H9 (cell line): ENCODE results near the gene TRPM5. TPM values are rescaled to one million over a fixed set of nuclear protein-coding genes. Genes with fewer than 3 reads are reported as not detected.

ENCODE experiments used
- DNase-seq: peaks from one replicate; pipeline ENCODE4 v3.0.0-alpha.2; 2017
- H2AFZ ChIP-seq: one replicate; pipeline ENCODE4 v1.6.1; 2013; ENCODE audit warnings: mild to moderate bottlenecking, low read length, control low read depth, moderate library complexity
- H2AK5ac ChIP-seq: 2 replicates; pipeline ENCODE4 v1.6.1; 2013; ENCODE audit warnings: low read length, control low read depth, mixed read lengths; ENCODE audit not compliant: insufficient read length
- H2BK120ac ChIP-seq: one replicate; pipeline ENCODE4 v1.6.1; 2013; ENCODE audit warnings: low read depth, mild to moderate bottlenecking, low read length, control low read depth, inconsistent platforms; ENCODE audit not compliant: poor library complexity, severe bottlenecking
- H2BK12ac ChIP-seq: 2 replicates; pipeline ENCODE4 v1.6.1; 2013; ENCODE audit warnings: low read length, control low read depth, mixed read lengths, low read depth; ENCODE audit not compliant: insufficient read length
- H2BK15ac ChIP-seq: 2 replicates; pipeline ENCODE4 v1.6.1; 2013; ENCODE audit warnings: low read depth, low read length, control low read depth
- H2BK20ac ChIP-seq: one replicate; pipeline ENCODE4 v1.6.1; 2013; ENCODE audit warnings: low read depth, mild to moderate bottlenecking, low read length, control low read depth, inconsistent platforms; ENCODE audit not compliant: poor library complexity, severe bottlenecking
- H2BK5ac ChIP-seq: 2 replicates; pipeline ENCODE4 v1.6.1; 2013; ENCODE audit warnings: low read length, control low read depth, mixed read lengths; ENCODE audit not compliant: insufficient read length
- H3K14ac ChIP-seq: 2 replicates; pipeline ENCODE4 v1.6.1; 2013; ENCODE audit warnings: low read length, control low read depth; ENCODE audit not compliant: insufficient read depth
- H3K18ac ChIP-seq: 2 replicates; pipeline ENCODE4 v1.6.1; 2013; ENCODE audit warnings: low read depth, mild to moderate bottlenecking, mixed read lengths, low read length, control low read depth; ENCODE audit not compliant: insufficient read length
- H3K23ac ChIP-seq: 2 replicates; pipeline ENCODE4 v1.6.1; 2013; ENCODE audit warnings: low read length, control low read depth, mixed read lengths, low read depth; ENCODE audit not compliant: insufficient read length
- H3K23me2 ChIP-seq: 2 replicates; pipeline ENCODE4 v1.6.1; 2013; ENCODE audit warnings: low read depth, mild to moderate bottlenecking, mixed read lengths, low read length, control low read depth; ENCODE audit not compliant: insufficient read length, poor library complexity, severe bottlenecking
- H3K27ac ChIP-seq: 2 replicates; pipeline ENCODE4 v1.5.1; 2013; ENCODE audit warnings: low read length, control low read depth, mixed read lengths, low read depth; ENCODE audit not compliant: insufficient read length
- H3K27me3 ChIP-seq: 2 replicates; pipeline ENCODE4 v1.6.1; 2013; ENCODE audit warnings: low read length, control low read depth, inconsistent platforms; ENCODE audit not compliant: insufficient read depth
- H3K4ac ChIP-seq: 2 replicates; pipeline ENCODE4 v1.6.1; 2013; ENCODE audit warnings: low read depth, mild to moderate bottlenecking, control low read depth, inconsistent platforms, low read length, moderate library complexity
- H3K4me1 ChIP-seq: 2 replicates; pipeline ENCODE4 v1.6.1; 2013; ENCODE audit warnings: low read length, control low read depth, inconsistent platforms; ENCODE audit not compliant: insufficient read depth
- H3K4me2 ChIP-seq: 2 replicates; pipeline ENCODE4 v1.6.1; 2013; ENCODE audit warnings: low read length, control low read depth, mixed read lengths; ENCODE audit not compliant: insufficient read length, insufficient read depth
- H3K56ac ChIP-seq: 2 replicates; pipeline ENCODE4 v1.6.1; 2013; ENCODE audit warnings: low read depth, mild to moderate bottlenecking, mixed read lengths, low read length, control low read depth; ENCODE audit not compliant: insufficient read length
- H3K79me1 ChIP-seq: 2 replicates; pipeline ENCODE4 v1.6.1; 2013; ENCODE audit warnings: low read depth, mild to moderate bottlenecking, moderate library complexity, low read length, control low read depth, inconsistent platforms; ENCODE audit not compliant: insufficient read depth, poor library complexity, severe bottlenecking
- H3K79me2 ChIP-seq: 2 replicates; pipeline ENCODE4 v1.6.1; 2013; ENCODE audit warnings: low read length, control low read depth, inconsistent platforms; ENCODE audit not compliant: insufficient read depth
- H3K9ac ChIP-seq: 2 replicates; pipeline ENCODE4 v1.6.1; 2013; ENCODE audit warnings: low read length, control low read depth, mixed read lengths; ENCODE audit not compliant: insufficient read length; ENCODE audit errors: extremely low read depth
- H3K9me3 ChIP-seq: one replicate; pipeline ENCODE4 v1.6.1; 2013; ENCODE audit warnings: low read depth, low read length, inconsistent platforms; ENCODE audit not compliant: control insufficient read depth
- H3T11ph ChIP-seq: one replicate; pipeline ENCODE4 v1.6.1; 2013; ENCODE audit warnings: mild to moderate bottlenecking, low read length, control low read depth, inconsistent platforms
- H4K20me1 ChIP-seq: one replicate; pipeline ENCODE4 v1.6.1; 2013; ENCODE audit not compliant: control insufficient read depth, insufficient read length, insufficient read depth
- H4K5ac ChIP-seq: 2 replicates; pipeline ENCODE4 v1.6.1; 2013; ENCODE audit warnings: low read depth, mild to moderate bottlenecking, mixed read lengths, low read length, control low read depth; ENCODE audit not compliant: insufficient read length
- H4K8ac ChIP-seq: replicated peaks from 2 replicates; pipeline ENCODE4 v1.6.1; 2013; ENCODE audit warnings: low read length, control low read depth, mixed read lengths, low read depth; ENCODE audit not compliant: insufficient read length
- H4K91ac ChIP-seq: 2 replicates; pipeline ENCODE4 v1.6.1; 2013; ENCODE audit warnings: low read depth, mild to moderate bottlenecking, moderate library complexity, mixed read lengths, low read length, control low read depth; ENCODE audit not compliant: insufficient read length
- H3K27ac Mint-ChIP-seq, 3 experiments: 2 replicates in 2 of 3; 3 replicates in 1 of 3; pipeline ENCODE4 v1.8.0; 2020 to 2021; ENCODE audit warnings: mixed read lengths in 3 of 3, mild to moderate bottlenecking in 1 of 3, moderate library complexity in 1 of 3
- H3K27me3 Mint-ChIP-seq: 2 replicates; pipeline ENCODE4 v1.8.0; 2021; ENCODE audit warnings: low read depth, mild to moderate bottlenecking, moderate library complexity, mixed read lengths
- H3K36me3 Mint-ChIP-seq, 3 experiments: 2 replicates in 2 of 3; 3 replicates in 1 of 3; pipeline ENCODE4 v1.8.0; 2020 to 2021; ENCODE audit warnings: low read depth in 3 of 3, mixed read lengths in 3 of 3; ENCODE audit not compliant: insufficient read depth in 1 of 3
- H3K4me1 Mint-ChIP-seq, 2 experiments: 2 replicates each; pipeline ENCODE4 v1.8.0; 2020; ENCODE audit warnings: mixed read lengths in 2 of 2
- H3K4me3 Mint-ChIP-seq, 2 experiments: 2 replicates in 1 of 2; 3 replicates in 1 of 2; pipeline ENCODE4 v1.8.0; 2020 to 2021; ENCODE audit warnings: mild to moderate bottlenecking in 2 of 2, mixed read lengths in 2 of 2, moderate library complexity in 1 of 2
- H3K9me3 Mint-ChIP-seq, 2 experiments: 2 replicates in 1 of 2; 3 replicates in 1 of 2; pipeline ENCODE4 v1.8.0; 2020; ENCODE audit warnings: mild to moderate bottlenecking in 2 of 2, mixed read lengths in 2 of 2, moderate library complexity in 1 of 2
- WGBS: extraction: QIAGEN DNeasy Blood & Tissue Kit; methylation state at CpG from one replicate; pipeline ENCODE4 v1.1.7; 2013; ENCODE audit warnings: missing lambda C conversion rate, low lambda C conversion rate, mixed read lengths; ENCODE audit not compliant: insufficient read length; ENCODE audit errors: extremely low coverage; 5-methylcytosine and 5-hydroxymethylcytosine counted together
- total RNA-seq: library from RNA; stranded (reverse); gene quantifications from 2 replicates; pipeline ENCODE4 v1.2.1, GENCODE V29; 2021
- TF ChIP-seq, protein P1 (sequence below): fragments of 200-600 bp; sonication (generic); conservative IDR thresholded peaks from 3 replicates; pipeline ENCODE4 v1.8.0; 2021; ENCODE audit warnings: antibody characterized with exemption, mild to moderate bottlenecking

TRPM5 gene
- total RNA-seq, 1 experiment from 2014 or later: 0.09 TPM

DNA sequence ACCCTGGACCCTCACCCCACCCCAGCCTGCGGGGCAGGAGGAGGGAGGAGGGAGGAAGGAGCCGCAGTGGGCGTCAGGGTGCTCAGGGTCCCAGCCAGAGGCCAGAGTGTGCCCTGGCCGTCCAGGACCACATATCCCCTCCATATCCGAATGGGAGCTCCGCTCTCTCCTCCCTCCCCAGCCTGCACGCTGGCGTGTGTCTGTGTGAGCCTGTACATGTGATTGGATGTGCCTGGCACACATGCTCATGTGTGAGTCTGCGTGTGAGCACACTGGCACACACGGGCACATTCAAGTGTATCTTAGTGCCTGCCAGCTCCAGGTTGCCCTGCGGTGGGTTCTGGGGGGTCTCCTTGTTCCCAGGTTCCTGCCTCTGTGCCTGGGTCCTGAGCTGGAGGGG, 35.6 kb downstream of the TRPM5 start:
- no peaks in the 10 kb centered on the region for H3K23me2 ChIP-seq
- H2BK20ac ChIP-seq: no peak overlapping the region
- H3K9me3 Mint-ChIP-seq: no peaks in the 10 kb centered on the region; a peak in 1 of 5 replicates
- no peaks in the 10 kb centered on the region for H4K20me1 ChIP-seq
- H3K27ac ChIP-seq: no peak overlapping the region
- H3K27ac Mint-ChIP-seq: no peak overlapping the region
- H3K79me2 ChIP-seq: no peaks in the 10 kb centered on the region
- H3K18ac ChIP-seq: no peak overlapping the region
- no peak overlapping the region for H4K91ac ChIP-seq
- H3K4me2 ChIP-seq: no peak overlapping the region
- no peak overlapping the region for H3K4ac ChIP-seq
- H3K9ac ChIP-seq: no peak overlapping the region
- no peaks in the 10 kb centered on the region for H3K79me1 ChIP-seq
- no CpG with 5 or more reads among the region's 11 CpGs for WGBS
- no peak overlapping the region for H4K8ac ChIP-seq
- no peaks in the 10 kb centered on the region for H3K4me1 ChIP-seq
- H3K9me3 ChIP-seq: no peaks in the 10 kb centered on the region
- no peak overlapping the region for H3K14ac ChIP-seq
- no peak overlapping the region for H3K56ac ChIP-seq
- TF ChIP-seq, protein P1, sequence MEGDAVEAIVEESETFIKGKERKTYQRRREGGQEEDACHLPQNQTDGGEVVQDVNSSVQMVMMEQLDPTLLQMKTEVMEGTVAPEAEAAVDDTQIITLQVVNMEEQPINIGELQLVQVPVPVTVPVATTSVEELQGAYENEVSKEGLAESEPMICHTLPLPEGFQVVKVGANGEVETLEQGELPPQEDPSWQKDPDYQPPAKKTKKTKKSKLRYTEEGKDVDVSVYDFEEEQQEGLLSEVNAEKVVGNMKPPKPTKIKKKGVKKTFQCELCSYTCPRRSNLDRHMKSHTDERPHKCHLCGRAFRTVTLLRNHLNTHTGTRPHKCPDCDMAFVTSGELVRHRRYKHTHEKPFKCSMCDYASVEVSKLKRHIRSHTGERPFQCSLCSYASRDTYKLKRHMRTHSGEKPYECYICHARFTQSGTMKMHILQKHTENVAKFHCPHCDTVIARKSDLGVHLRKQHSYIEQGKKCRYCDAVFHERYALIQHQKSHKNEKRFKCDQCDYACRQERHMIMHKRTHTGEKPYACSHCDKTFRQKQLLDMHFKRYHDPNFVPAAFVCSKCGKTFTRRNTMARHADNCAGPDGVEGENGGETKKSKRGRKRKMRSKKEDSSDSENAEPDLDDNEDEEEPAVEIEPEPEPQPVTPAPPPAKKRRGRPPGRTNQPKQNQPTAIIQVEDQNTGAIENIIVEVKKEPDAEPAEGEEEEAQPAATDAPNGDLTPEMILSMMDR: no peak
- no peak overlapping the region for H2AK5ac ChIP-seq
- no peak overlapping the region for H3T11ph ChIP-seq
- no peak overlapping the region for H3K23ac ChIP-seq
- H2BK12ac ChIP-seq: no peak overlapping the region
- peaks cover 0 to 3% (median 0%) of the 10 kb centered on the region in 3 experiments; a peak in 1 of 7 replicates for H3K36me3 Mint-ChIP-seq
- no peak overlapping the region for H4K5ac ChIP-seq
- DNase-seq: no peak
- H2BK120ac ChIP-seq: no peak overlapping the region
- H2AFZ ChIP-seq: no peak overlapping the region
- H3K4me3 Mint-ChIP-seq: no peak overlapping the region
- H3K27me3 Mint-ChIP-seq: peaks cover 7% of the 10 kb centered on the region
- no peak overlapping the region for H2BK15ac ChIP-seq
- no peaks in the 10 kb centered on the region for H3K4me1 Mint-ChIP-seq
- no peak overlapping the region for H2BK5ac ChIP-seq
- no peaks in the 10 kb centered on the region for H3K27me3 ChIP-seq
